NK-92 treated with Interleukin-12 subunit alpha and Interleukin-12 subunit beta, amount 100 ng/mL, for 24 hours (cell line): ENCODE measurements around the gene CXCR1.
A peak's percentile ranks its signal among the peaks of the same experiment; 100 is the strongest.
"Not testable (repeated sequence)": the region's sequence is repeated elsewhere in the genome, so short reads cannot be mapped to it uniquely, and the experiment has no call there.

ENCODE experiments used
- DNase-seq: peaks from one replicate; lab custom pipeline; 2025; lab: John Stamatoyannopoulos, UW

Gene CXCR1

GRCh38 chr2:218166791-218167190 is at the start of gene CXCR1:
CXCR1 (minus strand) TSS chr2:218166962; CDS start chr2:218165211, 1,751 bp downstream.
- peak; percentile 6 for DNase-seq

DNA sequence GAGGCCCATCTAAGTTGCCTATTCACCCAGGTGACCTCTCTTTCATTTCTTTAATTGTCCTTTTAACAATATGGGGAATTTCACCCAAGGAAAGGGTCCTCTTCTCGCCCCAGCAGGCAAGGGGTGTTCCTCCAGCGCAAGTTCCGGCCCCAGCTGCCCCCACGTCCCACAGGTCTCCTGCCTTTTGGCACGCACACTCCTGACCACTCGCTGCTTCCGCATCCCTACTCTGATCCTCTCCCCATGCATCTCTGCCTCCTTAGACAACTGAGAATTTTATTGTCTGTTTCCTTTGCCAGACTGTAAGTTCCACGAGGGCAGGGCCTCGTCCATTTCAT is 49.5 kb upstream of the CXCR1 start:
- DNase-seq, result no peak

- DNase-seq, result no peak
Observed at GRCh38 chr2:218214116-218214515, 47.4 kb upstream of the CXCR1 start.

- DNase-seq, result no peak
Observed at GRCh38 chr2:218209078-218209477, 42.3 kb upstream of the CXCR1 start.

GRCh38 chr2:218202266-218202665 is 35.5 kb upstream of the CXCR1 start:
- DNase-seq, result no peak

GRCh38 chr2:218196974-218197373 is 30.2 kb upstream of the CXCR1 start:
- no peak for DNase-seq

- DNase-seq, result no peak
Observed at GRCh38 chr2:218194880-218195279, 28.1 kb upstream of the CXCR1 start.

GRCh38 chr2:218193701-218194100 is 26.9 kb upstream of the CXCR1 start:
- no peak for DNase-seq

- no peak for DNase-seq
Observed at GRCh38 chr2:218192902-218193430, 26.2 kb upstream of the CXCR1 start.

DNA sequence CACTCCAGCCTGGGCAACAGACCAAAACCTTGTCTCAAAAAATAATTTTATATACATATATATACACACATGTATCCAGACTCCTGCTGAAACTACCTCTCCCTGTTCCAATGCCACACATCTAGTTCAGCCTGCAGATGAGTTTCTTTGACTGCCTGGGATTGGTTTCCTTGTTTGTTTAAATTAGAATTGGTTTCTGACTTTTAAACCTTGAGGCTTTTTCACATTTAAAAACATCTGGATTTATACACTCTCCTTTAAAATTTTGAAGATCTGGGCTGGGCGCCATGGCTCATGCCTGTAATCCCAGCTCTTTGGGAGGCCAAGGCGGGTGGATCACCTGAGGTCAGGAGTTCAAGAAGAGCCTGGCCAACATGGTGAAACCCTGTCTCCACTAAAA is 21.8 kb upstream of the CXCR1 start:
- DNase-seq, result no peak

GRCh38 chr2:218187296-218188015 is 20.7 kb upstream of the CXCR1 start:
- no peak for DNase-seq

GRCh38 chr2:218186876-218187275 is 20.1 kb upstream of the CXCR1 start:
- no peak for DNase-seq

- DNase-seq, result peak; percentile 18
Observed at GRCh38 chr2:218186355-218186766, 19.6 kb upstream of the CXCR1 start.

- DNase-seq, result no peak
Observed at GRCh38 chr2:218184331-218184730, 17.6 kb upstream of the CXCR1 start.

GRCh38 chr2:218180467-218181114 is 13.8 kb upstream of the CXCR1 start:
- DNase-seq, result no peak

- no peak for DNase-seq
Observed at GRCh38 chr2:218179782-218180181, 13.0 kb upstream of the CXCR1 start.

DNA sequence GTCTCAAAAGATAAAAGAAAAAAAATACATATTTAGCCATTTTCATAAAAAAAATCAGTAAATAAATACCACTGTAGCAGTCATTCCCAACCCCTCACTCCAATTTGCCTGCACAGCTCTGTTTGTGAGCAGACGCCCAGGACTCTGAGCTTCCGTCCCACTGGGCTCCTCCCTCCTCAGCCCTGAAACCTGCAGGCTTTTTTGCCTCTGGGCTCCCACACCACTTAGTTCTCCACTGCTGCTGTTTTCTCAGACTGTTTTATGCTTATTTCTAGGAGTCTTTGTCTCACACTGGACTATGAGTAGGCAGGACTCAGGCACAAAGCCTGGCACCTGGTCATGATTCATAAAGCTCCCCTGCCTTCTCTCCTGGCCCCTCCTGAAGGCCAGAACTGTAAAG is 6.1 kb upstream of the CXCR1 start:
- no peak for DNase-seq

- not testable (repeated sequence) for DNase-seq
Observed at GRCh38 chr2:218171744-218172143, 5.0 kb upstream of the CXCR1 start.

DNA sequence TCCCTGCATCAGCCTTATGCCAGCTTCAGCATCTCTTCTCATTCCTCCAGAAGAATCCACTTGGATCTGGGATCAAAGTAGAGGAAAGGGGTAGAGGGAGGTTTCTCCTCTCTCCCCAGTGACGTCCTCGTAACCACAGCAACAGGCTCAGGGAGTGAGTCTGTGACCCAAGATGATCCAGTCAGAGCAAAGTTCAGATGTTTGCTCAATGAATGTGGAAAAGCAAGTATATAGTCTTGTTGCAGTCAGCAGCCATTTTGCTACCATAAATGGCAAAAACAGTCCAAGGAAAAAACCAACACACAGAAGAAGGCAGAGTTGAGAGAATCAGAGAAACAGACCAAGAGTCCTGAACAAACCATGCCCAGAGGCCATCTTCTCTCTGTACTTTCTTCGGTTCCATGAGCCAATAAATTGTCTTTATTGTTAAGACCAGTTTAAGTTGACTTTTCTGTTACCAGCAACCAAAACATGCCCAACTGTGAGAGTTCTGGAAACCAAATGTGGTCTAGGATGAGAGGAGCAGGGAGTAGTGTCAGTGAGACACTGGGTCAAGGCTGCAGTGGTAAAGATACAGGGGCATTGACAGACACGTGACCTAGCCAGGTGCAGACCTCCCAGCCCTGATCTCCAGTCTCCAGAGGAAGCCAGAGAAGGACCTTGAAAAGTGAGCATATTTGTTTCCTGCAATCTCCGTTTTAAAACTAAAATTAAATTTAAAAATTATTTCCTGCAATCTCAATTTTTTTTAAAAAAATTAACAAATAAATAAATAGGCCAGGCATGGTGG is 3.2 kb upstream of the CXCR1 start:
- DNase-seq, result no peak

DNA sequence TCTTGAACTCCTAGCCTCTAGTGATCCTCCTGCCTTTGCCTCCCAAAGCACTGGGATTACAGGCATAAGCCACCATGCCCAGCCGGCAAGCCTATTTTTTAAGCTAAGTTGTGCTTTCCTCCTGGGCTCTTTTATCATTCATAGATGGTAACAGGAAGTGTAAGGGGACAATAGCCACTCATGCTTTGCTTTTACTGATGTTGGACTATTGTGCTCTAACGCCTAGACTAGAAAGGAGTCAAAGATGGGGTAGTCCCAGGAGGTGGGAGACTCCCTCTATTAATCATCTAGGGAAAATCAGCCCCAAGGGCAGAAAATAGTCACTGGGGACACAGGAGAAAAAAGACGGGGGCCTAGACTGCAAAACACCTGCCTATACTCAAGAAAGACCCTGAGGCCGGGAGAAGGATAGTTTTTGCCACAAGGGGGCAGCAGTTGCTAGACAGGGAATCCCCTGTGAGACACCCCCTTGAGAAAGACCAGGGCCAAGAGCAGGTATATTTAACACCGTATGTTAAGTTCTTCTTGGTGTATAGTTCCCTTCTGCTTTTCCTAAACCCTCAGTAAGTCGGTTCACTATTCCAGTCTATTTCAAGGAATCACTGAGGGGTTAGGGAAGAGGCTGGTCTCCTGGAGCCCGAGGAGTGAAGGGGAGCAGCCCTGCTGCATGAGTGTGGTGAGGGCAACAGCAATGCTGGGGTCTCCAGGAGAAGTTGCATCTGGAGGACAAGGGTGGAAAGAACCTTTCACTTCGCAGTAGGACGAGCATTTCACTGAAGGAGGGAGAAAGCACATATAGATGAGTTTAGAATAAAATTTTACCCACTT is 2.1 kb upstream of the CXCR1 start:
- DNase-seq, result peak; percentile 45

- no peak for DNase-seq
Observed at GRCh38 chr2:218168016-218168415, 1.3 kb upstream of the CXCR1 start.

DNA sequence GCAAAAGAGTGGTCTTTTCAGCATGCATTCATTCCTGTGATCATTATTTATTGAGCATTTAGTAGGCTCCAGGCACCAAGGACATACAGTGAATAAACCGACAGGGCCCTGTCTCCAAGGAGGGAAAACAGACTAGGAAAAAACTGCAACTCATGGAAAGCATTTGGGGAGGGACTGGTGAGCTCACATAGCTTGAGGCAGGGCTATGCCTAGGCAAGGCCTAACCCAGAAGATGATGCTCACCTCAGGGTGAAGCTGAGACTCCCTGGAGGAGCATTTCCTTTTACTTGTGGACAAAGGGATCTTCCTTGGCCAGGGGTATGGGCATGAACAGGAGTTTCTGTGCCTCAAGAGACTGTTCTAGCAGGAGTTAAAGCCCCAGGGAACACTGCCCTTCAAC is 3.9 kb downstream of the CXCR1 start:
- no peak for DNase-seq
